ENCODE data around the gene MMP24. TPM values are rescaled to one million over a fixed set of nuclear protein-coding genes. Genes with fewer than 3 reads are reported as not detected.

The MMP24 gene
- total and polyA plus RNA-seq, 2 of the 13 experiments (the other 11 are each of a cell fraction or from before 2014, with no cell fraction given) = 0.29 to 0.35 TPM

DNA sequence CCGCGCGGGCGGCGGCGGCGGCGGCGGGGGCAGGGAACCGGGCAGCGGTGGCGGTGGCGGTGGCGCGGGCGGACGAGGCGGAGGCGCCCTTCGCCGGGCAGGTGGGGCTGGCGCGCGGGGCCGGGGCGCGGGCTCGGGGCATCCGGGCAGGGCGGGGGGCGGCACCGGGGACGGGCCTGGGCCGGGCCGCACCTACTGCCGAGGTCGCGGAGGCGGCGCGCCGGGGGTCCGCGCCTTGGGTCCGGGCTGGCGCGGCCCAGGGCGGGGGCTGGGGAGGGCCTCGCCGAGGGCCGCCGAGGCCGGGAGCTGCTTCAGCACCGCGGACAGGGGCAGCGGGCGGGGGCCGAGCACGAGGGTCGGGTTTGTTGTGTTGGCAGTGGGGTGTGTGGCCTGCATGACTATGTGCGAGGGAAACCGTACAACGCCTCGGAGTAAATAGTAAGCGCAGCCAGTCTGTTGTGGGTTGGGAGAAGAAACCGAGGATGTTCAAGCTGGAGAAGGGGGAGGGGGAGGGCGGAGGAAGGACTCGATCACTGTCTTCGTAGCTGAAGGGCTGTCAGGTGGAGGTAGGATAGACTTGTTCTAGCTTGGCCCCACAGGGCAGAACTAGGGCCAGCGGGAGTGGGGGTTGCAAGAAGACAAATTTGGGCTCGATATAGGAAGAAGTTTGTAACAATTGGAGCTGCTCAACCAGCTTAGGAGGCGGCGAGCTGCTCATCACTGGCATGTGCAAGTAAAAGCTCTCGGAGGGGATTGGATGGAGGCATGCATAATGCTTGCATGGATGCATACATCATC is 593 bp downstream of the MMP24 start (continued):
- TF ChIP-seq RXRB (CRISPR knock-in tag; IDR thresholded peaks at IDR 0.05; ENCODE audit: borderline replicate concordance) = peak; percentile 64; the same call in 1 of the 2 replicates
- TF ChIP-seq SSRP1 (CRISPR knock-in tag; IDR thresholded peaks at IDR 0.05) = no peak
- TF ChIP-seq, protein P1, sequence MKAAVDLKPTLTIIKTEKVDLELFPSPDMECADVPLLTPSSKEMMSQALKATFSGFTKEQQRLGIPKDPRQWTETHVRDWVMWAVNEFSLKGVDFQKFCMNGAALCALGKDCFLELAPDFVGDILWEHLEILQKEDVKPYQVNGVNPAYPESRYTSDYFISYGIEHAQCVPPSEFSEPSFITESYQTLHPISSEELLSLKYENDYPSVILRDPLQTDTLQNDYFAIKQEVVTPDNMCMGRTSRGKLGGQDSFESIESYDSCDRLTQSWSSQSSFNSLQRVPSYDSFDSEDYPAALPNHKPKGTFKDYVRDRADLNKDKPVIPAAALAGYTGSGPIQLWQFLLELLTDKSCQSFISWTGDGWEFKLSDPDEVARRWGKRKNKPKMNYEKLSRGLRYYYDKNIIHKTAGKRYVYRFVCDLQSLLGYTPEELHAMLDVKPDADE (CRISPR knock-in tag; IDR thresholded peaks at IDR 0.05) = peak; percentile 96
- peak; percentile 99 for TF ChIP-seq ZNF607 (CRISPR knock-in tag; IDR thresholded peaks at IDR 0.05; ENCODE audit: borderline replicate concordance)
- no peak for TF ChIP-seq ZNF672 (CRISPR knock-in tag; IDR thresholded peaks at IDR 0.05)
- TF ChIP-seq ZNF724P (CRISPR knock-in tag; IDR thresholded peaks at IDR 0.05; ENCODE audit: borderline replicate concordance) = peak; percentile 90; the same call in 1 of the 2 replicates
- TF ChIP-seq, protein P2, sequence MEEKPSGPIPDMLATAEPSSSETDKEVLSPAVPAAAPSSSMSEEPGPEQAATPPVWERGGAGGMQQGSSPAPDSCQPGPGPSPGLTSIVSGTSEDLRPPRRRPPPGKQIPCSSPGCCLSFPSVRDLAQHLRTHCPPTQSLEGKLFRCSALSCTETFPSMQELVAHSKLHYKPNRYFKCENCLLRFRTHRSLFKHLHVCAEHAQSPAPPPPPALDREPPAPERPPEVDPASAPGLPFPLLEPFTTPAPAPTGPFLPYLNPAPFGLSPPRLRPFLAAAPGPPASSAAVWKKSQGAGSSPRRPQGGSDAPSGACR (CRISPR knock-in tag; IDR thresholded peaks at IDR 0.05) = 0 out of 2 replicates have a peak, but pooled peaks have one; percentile 85
- TF ChIP-seq, protein P3, sequence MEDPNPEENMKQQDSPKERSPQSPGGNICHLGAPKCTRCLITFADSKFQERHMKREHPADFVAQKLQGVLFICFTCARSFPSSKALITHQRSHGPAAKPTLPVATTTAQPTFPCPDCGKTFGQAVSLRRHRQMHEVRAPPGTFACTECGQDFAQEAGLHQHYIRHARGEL (CRISPR knock-in tag; IDR thresholded peaks at IDR 0.05) = no peak
- TF ChIP-seq TOE1 (CRISPR knock-in tag; IDR thresholded peaks at IDR 0.05) = peak; percentile 51; the same call in 1 of the 2 replicates
- TF ChIP-seq, protein P4, sequence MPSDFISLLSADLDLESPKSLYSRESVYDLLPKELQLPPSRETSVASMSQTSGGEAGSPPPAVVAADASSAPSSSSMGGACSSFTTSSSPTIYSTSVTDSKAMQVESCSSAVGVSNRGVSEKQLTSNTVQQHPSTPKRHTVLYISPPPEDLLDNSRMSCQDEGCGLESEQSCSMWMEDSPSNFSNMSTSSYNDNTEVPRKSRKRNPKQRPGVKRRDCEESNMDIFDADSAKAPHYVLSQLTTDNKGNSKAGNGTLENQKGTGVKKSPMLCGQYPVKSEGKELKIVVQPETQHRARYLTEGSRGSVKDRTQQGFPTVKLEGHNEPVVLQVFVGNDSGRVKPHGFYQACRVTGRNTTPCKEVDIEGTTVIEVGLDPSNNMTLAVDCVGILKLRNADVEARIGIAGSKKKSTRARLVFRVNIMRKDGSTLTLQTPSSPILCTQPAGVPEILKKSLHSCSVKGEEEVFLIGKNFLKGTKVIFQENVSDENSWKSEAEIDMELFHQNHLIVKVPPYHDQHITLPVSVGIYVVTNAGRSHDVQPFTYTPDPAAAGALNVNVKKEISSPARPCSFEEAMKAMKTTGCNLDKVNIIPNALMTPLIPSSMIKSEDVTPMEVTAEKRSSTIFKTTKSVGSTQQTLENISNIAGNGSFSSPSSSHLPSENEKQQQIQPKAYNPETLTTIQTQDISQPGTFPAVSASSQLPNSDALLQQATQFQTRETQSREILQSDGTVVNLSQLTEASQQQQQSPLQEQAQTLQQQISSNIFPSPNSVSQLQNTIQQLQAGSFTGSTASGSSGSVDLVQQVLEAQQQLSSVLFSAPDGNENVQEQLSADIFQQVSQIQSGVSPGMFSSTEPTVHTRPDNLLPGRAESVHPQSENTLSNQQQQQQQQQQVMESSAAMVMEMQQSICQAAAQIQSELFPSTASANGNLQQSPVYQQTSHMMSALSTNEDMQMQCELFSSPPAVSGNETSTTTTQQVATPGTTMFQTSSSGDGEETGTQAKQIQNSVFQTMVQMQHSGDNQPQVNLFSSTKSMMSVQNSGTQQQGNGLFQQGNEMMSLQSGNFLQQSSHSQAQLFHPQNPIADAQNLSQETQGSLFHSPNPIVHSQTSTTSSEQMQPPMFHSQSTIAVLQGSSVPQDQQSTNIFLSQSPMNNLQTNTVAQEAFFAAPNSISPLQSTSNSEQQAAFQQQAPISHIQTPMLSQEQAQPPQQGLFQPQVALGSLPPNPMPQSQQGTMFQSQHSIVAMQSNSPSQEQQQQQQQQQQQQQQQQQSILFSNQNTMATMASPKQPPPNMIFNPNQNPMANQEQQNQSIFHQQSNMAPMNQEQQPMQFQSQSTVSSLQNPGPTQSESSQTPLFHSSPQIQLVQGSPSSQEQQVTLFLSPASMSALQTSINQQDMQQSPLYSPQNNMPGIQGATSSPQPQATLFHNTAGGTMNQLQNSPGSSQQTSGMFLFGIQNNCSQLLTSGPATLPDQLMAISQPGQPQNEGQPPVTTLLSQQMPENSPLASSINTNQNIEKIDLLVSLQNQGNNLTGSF (CRISPR knock-in tag; IDR thresholded peaks at IDR 0.05) = peak; percentile 98
- peak; percentile 75; the same call in 1 of the 2 replicates for TF ChIP-seq NRL (CRISPR knock-in tag; IDR thresholded peaks at IDR 0.05; ENCODE audit: borderline replicate concordance)
- TF ChIP-seq HOXD1 (CRISPR knock-in tag; IDR thresholded peaks at IDR 0.05) = peak; percentile 97
- TF ChIP-seq ZIK1 (CRISPR knock-in tag; IDR thresholded peaks at IDR 0.05; ENCODE audit: borderline replicate concordance, low read depth) = peak; percentile 94
- TF ChIP-seq, protein P5, sequence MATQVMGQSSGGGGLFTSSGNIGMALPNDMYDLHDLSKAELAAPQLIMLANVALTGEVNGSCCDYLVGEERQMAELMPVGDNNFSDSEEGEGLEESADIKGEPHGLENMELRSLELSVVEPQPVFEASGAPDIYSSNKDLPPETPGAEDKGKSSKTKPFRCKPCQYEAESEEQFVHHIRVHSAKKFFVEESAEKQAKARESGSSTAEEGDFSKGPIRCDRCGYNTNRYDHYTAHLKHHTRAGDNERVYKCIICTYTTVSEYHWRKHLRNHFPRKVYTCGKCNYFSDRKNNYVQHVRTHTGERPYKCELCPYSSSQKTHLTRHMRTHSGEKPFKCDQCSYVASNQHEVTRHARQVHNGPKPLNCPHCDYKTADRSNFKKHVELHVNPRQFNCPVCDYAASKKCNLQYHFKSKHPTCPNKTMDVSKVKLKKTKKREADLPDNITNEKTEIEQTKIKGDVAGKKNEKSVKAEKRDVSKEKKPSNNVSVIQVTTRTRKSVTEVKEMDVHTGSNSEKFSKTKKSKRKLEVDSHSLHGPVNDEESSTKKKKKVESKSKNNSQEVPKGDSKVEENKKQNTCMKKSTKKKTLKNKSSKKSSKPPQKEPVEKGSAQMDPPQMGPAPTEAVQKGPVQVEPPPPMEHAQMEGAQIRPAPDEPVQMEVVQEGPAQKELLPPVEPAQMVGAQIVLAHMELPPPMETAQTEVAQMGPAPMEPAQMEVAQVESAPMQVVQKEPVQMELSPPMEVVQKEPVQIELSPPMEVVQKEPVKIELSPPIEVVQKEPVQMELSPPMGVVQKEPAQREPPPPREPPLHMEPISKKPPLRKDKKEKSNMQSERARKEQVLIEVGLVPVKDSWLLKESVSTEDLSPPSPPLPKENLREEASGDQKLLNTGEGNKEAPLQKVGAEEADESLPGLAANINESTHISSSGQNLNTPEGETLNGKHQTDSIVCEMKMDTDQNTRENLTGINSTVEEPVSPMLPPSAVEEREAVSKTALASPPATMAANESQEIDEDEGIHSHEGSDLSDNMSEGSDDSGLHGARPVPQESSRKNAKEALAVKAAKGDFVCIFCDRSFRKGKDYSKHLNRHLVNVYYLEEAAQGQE (IDR thresholded peaks at IDR 0.05; ENCODE audit: borderline replicate concordance in 1 of 2, low read depth in 1 of 2, low read length in 2 of 2) = peak; percentile 82 to 97
- no peak for TF ChIP-seq NONO (IDR thresholded peaks at IDR 0.05)
- no peak for TF ChIP-seq NONO (CRISPR knock-in tag; conservative IDR thresholded peaks at IDR 0.05)
- peak; percentile 44; the same call in 1 of the 2 replicates for TF ChIP-seq PAX8 (CRISPR knock-in tag; IDR thresholded peaks at IDR 0.05; ENCODE audit: borderline replicate concordance)

All from HepG2 (cell line).